A549 (cell line): ENCODE measurements around the gene SLC24A4.

Experiments
- RAD21 ChIP-seq, 2 experiments: fragments of >200 bp in 1 of 2; sonication (Bioruptor Twin) in 1 of 2; formaldehyde crosslinking in 1 of 2; IDR thresholded peaks in 1 of 2; conservative IDR thresholded peaks in 1 of 2; 2 replicates in 1 of 2; 3 replicates in 1 of 2; pipeline ENCODE4 v1.6.1; 2012 to 2018; ENCODE audit warnings: inconsistent platforms in 1 of 2
- TF ChIP-seq, protein P1 (sequence below): fragments of >200 bp; sonication (Bioruptor Twin); formaldehyde crosslinking; IDR thresholded peaks from 3 replicates; pipeline ENCODE4 v1.5.1; 2016

DNA sequence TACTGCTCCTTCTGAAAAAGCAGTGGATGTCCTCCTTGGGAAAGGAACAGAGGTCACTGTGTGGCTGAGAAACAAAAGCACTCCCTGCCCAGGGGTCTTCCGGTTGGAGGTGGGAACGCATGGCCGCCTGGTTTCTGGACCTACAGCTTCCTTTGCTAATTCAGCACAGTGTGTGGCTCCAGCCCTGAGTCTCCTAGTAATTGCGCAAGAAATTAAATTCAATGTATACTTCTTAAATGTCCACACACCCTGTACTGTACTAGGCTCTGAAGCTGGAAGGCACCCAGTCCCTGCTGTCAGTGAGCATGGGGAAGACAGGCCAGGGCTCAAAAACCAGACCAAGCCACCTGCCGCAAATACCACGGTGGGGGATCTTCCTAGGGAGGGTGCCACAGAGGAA lies 13.4 kb downstream of the SLC24A4 start:
- TF ChIP-seq RAD21 (conservative IDR thresholded peaks at IDR 0.05 in 1 of 2, IDR thresholded peaks at IDR 0.05 in 1 of 2) = no peak
- TF ChIP-seq, protein P1, sequence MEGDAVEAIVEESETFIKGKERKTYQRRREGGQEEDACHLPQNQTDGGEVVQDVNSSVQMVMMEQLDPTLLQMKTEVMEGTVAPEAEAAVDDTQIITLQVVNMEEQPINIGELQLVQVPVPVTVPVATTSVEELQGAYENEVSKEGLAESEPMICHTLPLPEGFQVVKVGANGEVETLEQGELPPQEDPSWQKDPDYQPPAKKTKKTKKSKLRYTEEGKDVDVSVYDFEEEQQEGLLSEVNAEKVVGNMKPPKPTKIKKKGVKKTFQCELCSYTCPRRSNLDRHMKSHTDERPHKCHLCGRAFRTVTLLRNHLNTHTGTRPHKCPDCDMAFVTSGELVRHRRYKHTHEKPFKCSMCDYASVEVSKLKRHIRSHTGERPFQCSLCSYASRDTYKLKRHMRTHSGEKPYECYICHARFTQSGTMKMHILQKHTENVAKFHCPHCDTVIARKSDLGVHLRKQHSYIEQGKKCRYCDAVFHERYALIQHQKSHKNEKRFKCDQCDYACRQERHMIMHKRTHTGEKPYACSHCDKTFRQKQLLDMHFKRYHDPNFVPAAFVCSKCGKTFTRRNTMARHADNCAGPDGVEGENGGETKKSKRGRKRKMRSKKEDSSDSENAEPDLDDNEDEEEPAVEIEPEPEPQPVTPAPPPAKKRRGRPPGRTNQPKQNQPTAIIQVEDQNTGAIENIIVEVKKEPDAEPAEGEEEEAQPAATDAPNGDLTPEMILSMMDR = no peak
